Measurements from ENCODE around the gene PTPN6.

The PTPN6 gene

DNA sequence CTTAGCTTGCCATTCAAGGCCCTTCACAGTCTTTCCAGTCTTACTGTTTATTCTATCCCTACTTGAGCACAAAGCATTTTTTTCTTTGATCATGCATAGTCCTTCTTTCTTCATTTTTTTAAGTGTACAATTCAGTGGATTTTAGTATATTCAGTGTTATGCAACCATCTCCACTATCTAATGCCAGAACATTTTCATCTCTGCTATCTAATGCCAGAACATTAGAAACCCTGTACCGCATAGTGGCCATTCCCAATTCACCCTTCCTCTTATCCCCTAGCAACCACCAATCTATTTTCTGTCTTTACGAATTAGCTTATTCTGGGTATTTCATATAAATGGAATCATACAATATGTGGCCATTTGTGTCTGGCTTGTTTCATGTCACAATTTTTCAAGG, 53.7 kb downstream of the PTPN6 start:
- Histone ChIP-seq H3K9me3 (replicated peaks; ENCODE audit: insufficient read depth, low read length) (no peaks in the 10 kb centered on the region), H3K9ac (ENCODE audit: low read length) (no peak overlapping the region), H3K27me3 (replicated peaks; ENCODE audit: insufficient read depth, low read length) (no peaks in the 10 kb centered on the region), H3K4me1 (ENCODE audit: low read length) (no peaks in the 10 kb centered on the region), H3F3A (ENCODE audit: insufficient read depth, low read length) (no peaks in the 10 kb centered on the region), H4K20me1 (ENCODE audit: insufficient read depth, low read length) (no peaks in the 10 kb centered on the region), H3K36me3 (replicated peaks; ENCODE audit: insufficient read depth, low read length) (no peaks in the 10 kb centered on the region), H3K79me2 (ENCODE audit: low read length) (no peaks in the 10 kb centered on the region), H2AFZ (ENCODE audit: low read length) (no peak overlapping the region), H3K4me2 (ENCODE audit: low read depth, low read length) (no peak overlapping the region), H3K27ac (ENCODE audit: low read length) (no peak overlapping the region), H3K4me3 (ENCODE audit: low read length) (no peak overlapping the region), H3K9me2 (replicated peaks; ENCODE audit: insufficient read depth, low read length) (no peaks in the 10 kb centered on the region)
- TF ChIP-seq EZH2 (optimal IDR thresholded peaks at IDR 0.05; ENCODE audit: low read depth, low read length), result no peak
- TF ChIP-seq, protein P1, sequence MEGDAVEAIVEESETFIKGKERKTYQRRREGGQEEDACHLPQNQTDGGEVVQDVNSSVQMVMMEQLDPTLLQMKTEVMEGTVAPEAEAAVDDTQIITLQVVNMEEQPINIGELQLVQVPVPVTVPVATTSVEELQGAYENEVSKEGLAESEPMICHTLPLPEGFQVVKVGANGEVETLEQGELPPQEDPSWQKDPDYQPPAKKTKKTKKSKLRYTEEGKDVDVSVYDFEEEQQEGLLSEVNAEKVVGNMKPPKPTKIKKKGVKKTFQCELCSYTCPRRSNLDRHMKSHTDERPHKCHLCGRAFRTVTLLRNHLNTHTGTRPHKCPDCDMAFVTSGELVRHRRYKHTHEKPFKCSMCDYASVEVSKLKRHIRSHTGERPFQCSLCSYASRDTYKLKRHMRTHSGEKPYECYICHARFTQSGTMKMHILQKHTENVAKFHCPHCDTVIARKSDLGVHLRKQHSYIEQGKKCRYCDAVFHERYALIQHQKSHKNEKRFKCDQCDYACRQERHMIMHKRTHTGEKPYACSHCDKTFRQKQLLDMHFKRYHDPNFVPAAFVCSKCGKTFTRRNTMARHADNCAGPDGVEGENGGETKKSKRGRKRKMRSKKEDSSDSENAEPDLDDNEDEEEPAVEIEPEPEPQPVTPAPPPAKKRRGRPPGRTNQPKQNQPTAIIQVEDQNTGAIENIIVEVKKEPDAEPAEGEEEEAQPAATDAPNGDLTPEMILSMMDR (IDR thresholded peaks at IDR 0.05; ENCODE audit: low read length), result no peak
- no peak for TF ChIP-seq EZH2phosphoT487 (IDR thresholded peaks at IDR 0.05; ENCODE audit: low read length)
- no peak for DNase-seq

DNA sequence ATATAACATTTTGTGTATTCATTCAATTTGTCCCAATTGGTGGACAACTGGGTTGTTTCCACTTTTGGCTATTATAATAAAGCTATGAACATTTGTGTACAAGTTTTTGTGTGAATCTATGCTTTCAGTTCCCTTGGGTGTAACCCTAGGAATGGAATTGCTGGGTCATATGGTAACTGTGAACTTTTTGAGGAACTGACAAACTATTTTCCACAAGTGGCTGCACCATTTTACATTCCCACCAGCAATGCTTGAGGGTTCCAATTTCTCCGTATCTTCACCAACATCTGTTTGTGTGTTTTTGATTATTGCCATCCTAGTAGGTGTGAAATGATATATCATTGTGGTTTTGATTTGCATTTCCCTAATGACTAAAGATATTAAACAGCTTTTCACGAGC, 54.2 kb downstream of the PTPN6 start:
- no peaks in the 10 kb centered on the region for H3K27me3 ChIP-seq (replicated peaks; ENCODE audit: insufficient read depth, low read length)

DNA sequence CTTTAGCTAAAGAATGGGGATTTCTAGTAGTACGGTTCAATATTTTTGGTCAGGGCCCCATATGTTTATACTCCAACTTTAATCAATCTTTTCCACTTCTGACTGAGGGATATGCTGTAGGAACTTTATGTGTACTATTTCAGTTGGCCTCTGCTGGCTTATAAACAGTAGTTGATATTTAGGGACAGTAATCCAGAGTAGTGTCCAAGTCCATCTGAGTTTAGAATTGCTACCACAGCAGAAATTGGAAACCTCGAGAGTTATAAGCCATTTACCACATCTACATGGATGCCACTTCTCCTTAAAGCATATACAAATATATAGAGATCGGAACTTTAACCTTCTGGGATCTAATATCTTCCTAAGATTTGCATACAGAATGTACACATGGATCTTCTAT, 55.5 kb downstream of the PTPN6 start:
- no peaks in the 10 kb centered on the region for H3K79me2 ChIP-seq (ENCODE audit: low read length)
- TF ChIP-seq, protein P1 (IDR thresholded peaks at IDR 0.05; ENCODE audit: low read length), result no peak
- TF ChIP-seq EZH2phosphoT487 (IDR thresholded peaks at IDR 0.05; ENCODE audit: low read length) (no peak), EZH2 (optimal IDR thresholded peaks at IDR 0.05; ENCODE audit: low read depth, low read length) (no peak)
- no peak overlapping the region for H3K4me2 ChIP-seq (ENCODE audit: low read depth, low read length)
- H3K9ac ChIP-seq (ENCODE audit: low read length), result no peak overlapping the region
- no peak overlapping the region for H3K27ac ChIP-seq (ENCODE audit: low read length)
- H3K9me2 ChIP-seq (replicated peaks; ENCODE audit: insufficient read depth, low read length), result no peaks in the 10 kb centered on the region
- H3K4me1 ChIP-seq (ENCODE audit: low read length), result no peaks in the 10 kb centered on the region
- no peaks in the 10 kb centered on the region for H3K36me3 ChIP-seq (replicated peaks; ENCODE audit: insufficient read depth, low read length)
- H3K4me3 ChIP-seq (ENCODE audit: low read length), result no peak overlapping the region
- no peaks in the 10 kb centered on the region for H3K27me3 ChIP-seq (replicated peaks; ENCODE audit: insufficient read depth, low read length)
- H3K9me3 ChIP-seq (replicated peaks; ENCODE audit: insufficient read depth, low read length), result no peaks in the 10 kb centered on the region
- DNase-seq, result no peak
- H4K20me1 ChIP-seq (ENCODE audit: insufficient read depth, low read length), result no peaks in the 10 kb centered on the region
- no peaks in the 10 kb centered on the region for H3F3A ChIP-seq (ENCODE audit: insufficient read depth, low read length)
- H2AFZ ChIP-seq (ENCODE audit: low read length), result no peak overlapping the region

More for the DNA sequence above, 54.2 kb downstream of the PTPN6 start:
- Histone ChIP-seq H3K79me2 (ENCODE audit: low read length) (no peaks in the 10 kb centered on the region), H4K20me1 (ENCODE audit: insufficient read depth, low read length) (no peaks in the 10 kb centered on the region), H3K4me2 (ENCODE audit: low read depth, low read length) (no peak overlapping the region), H3K9me2 (replicated peaks; ENCODE audit: insufficient read depth, low read length) (no peaks in the 10 kb centered on the region), H3F3A (ENCODE audit: insufficient read depth, low read length) (no peaks in the 10 kb centered on the region), H3K9me3 (replicated peaks; ENCODE audit: insufficient read depth, low read length) (no peaks in the 10 kb centered on the region), H3K4me1 (ENCODE audit: low read length) (no peaks in the 10 kb centered on the region), H2AFZ (ENCODE audit: low read length) (no peak overlapping the region), H3K9ac (ENCODE audit: low read length) (no peak overlapping the region), H3K4me3 (ENCODE audit: low read length) (no peak overlapping the region), H3K27ac (ENCODE audit: low read length) (no peak overlapping the region), H3K36me3 (replicated peaks; ENCODE audit: insufficient read depth, low read length) (no peaks in the 10 kb centered on the region)
- DNase-seq, result no peak
- TF ChIP-seq EZH2 (optimal IDR thresholded peaks at IDR 0.05; ENCODE audit: low read depth, low read length), result no peak
- TF ChIP-seq, protein P1 (IDR thresholded peaks at IDR 0.05; ENCODE audit: low read length), result no peak
- TF ChIP-seq EZH2phosphoT487 (IDR thresholded peaks at IDR 0.05; ENCODE audit: low read length), result no peak
